ENCODE results near the gene TRIM29.

- TF ChIP-seq POLR2A (IDR thresholded peaks at IDR 0.05) (no peak), CTCF (IDR thresholded peaks at IDR 0.05) (no peak)
Observed at GRCh38 chr11:120086651-120087050, 51.3 kb downstream of the TRIM29 start.
